HG02610 (cell line): ENCODE measurements around the gene ERCC8.
"Not testable (repeated sequence)": the region's sequence is repeated elsewhere in the genome, so short reads cannot be mapped to it uniquely, and the experiment has no call there.

Experiments
- ATAC-seq: cut with Tn5 transposase; IDR thresholded peaks from one replicate; pipeline ENCODE4 v1.9.1; 2021; ENCODE audit warnings: mild to moderate bottlenecking, moderate library complexity; ENCODE audit not compliant: unreplicated experiment

ERCC8 gene

GRCh38 chr5:60918466-60918865, 26.4 kb downstream of the ERCC8 start:
- ATAC-seq = no peak

- ATAC-seq = no peak
Observed at GRCh38 chr5:60916646-60917045, 28.2 kb downstream of the ERCC8 start.

- ATAC-seq = no peak
Observed at GRCh38 chr5:60903356-60903755, 41.5 kb downstream of the ERCC8 start.

- no peak for ATAC-seq
Observed at GRCh38 chr5:60896991-60897390, 47.9 kb downstream of the ERCC8 start.

GRCh38 chr5:60893521-60893920, 51.3 kb downstream of the ERCC8 start:
- ATAC-seq = no peak

- no peak for ATAC-seq
Observed at GRCh38 chr5:60891667-60892066, 53.2 kb downstream of the ERCC8 start.

DNA sequence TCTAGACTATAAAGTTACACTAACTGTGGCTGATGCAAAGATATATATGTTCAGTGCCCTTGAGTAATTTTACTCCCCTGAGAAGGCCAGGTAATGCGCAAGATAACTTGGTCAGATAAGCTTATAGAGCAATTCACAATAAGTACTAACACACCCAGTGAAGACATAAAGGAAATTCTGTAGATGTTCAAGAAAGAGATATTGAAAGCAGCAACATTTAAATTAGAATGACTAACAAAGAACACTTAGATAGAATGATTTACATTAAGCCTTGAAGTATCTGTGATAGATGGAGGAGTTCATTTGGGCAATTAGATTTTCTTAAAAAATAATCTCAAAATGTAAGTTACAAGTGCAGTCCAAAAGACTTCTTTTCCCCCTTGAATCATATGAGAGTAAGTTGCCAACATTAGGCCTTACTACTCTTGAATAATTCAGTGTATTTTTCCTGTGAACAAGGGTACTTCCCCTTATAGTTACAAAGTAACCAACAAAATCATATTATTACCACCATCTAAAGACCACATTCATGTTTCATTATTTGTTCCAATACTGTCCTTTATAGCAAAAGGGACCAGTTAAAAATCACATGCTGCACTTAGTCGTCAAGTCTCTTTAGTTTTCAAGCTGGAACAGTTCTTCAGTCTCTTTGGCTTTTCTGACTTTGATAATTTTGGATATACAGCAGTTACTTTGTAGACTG, 56.4 kb downstream of the ERCC8 start:
- no peak for ATAC-seq

GRCh38 chr5:60887746-60888145, 57.1 kb downstream of the ERCC8 start:
- no peak for ATAC-seq

DNA sequence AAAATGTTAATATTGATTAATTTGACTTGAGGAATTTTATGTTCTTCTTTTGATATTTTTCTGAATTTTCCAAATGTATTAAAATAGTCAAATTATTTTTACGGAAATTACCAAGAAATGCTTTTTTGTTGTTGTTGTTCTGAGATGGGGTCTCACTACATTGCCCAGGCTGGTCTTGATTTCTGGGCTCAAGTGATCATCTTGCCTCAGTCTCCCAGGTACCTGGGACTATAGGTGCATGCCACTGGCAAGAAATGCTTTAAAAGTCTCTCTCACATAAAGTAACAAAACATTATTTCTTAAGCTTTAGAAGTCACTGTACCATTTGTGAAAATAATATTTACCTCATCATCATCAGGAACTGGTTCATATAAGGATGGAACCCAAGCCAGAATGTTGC, 57.8 kb downstream of the ERCC8 start:
- ATAC-seq = no peak

DNA sequence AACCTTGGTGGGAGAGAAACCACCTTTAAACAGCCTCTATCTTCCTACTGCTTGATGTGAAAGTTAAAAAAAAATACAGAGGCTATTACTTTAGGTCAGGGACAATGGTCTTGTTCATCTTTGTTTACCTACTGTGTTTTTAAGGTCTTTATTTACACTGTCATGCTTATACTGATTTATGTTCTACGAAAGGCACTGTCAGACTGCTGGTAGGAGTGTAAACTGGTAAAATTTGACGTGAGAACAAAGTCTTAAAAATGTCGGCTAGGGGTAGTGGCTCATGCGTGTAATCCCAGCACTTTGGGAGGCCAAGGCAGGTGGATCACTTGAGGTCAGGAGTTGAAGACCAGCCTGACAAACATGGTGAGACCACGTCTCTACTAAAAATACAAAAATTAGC, 58.7 kb downstream of the ERCC8 start:
- no peak for ATAC-seq

GRCh38 chr5:60883229-60883628, 61.6 kb downstream of the ERCC8 start:
- ATAC-seq = no peak

GRCh38 chr5:60872892-60873291, 72.0 kb downstream of the ERCC8 start:
- no peak for ATAC-seq

DNA sequence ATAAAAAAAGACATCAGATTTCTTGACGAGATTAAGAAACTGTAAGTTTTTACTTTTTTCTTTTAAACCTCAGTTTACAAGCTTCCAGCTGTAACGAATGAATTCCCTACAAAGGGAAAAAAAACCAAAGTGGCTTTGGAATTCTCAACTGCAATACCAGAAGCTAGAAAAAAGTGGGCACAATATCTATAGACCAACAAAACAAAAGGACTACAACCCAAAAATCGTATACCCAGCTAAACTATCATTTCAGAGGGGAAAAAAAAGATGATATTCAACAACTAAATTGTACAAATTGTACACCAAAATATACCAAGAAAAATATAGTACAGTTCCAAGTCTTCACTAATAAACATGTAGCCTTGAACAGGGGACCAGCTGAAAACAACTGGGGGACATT, 74.0 kb downstream of the ERCC8 start:
- ATAC-seq = no peak

- ATAC-seq = not testable (repeated sequence)
Observed at GRCh38 chr5:60860572-60860971, 84.3 kb downstream of the ERCC8 start.

DNA sequence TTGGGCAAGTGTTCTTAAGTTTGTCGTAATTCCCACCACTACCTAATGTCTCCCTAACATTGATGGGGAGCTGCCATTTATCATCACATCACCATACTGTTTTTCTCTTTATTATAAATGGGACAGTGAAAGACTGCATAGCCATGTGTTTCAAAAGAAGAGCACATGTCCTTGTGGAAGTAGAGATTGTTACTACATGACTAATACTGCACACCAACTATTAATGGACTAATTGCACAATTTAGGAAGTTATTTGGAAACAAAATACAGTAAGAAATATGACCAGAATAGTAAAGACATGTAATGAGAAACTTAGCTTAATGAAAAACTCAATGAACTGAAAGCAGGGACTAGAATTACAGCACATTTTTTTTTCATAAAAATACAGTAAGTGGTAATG, 88.8 kb downstream of the ERCC8 start:
- no peak for ATAC-seq

GRCh38 chr5:60852940-60853339, 91.9 kb downstream of the ERCC8 start:
- ATAC-seq = no peak

GRCh38 chr5:60852317-60852716, 92.6 kb downstream of the ERCC8 start:
- ATAC-seq = no peak

DNA sequence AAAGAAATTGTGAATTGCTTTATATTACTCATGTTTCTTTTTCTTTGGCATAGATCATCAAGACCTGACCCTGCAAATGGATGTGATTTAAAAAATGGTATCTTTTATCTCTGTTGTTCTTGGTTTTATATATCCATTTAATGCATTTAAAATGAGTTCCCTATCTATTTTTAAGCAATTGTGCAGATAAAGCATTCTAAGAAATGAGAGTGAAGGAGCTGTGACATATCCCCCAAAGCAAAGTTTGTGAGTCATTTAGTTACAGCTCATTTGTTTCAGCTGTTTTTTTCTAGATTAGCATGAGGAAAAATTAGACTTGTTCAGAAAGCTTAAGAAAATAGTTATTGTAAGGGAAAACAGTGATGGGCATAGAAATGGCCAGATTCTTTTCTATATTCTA, 93.2 kb downstream of the ERCC8 start:
- no peak for ATAC-seq

GRCh38 chr5:60846298-60846697, 98.6 kb downstream of the ERCC8 start:
- ATAC-seq = no peak

- ATAC-seq = peak; percentile 96
Observed at GRCh38 chr5:60843936-60844905, 100.6 kb downstream of the ERCC8 start, which contains the start of gene ELOVL7. ELOVL7 (minus strand) TSS chr5:60844269; CDS start chr5:60787397, 56,872 bp downstream.

DNA sequence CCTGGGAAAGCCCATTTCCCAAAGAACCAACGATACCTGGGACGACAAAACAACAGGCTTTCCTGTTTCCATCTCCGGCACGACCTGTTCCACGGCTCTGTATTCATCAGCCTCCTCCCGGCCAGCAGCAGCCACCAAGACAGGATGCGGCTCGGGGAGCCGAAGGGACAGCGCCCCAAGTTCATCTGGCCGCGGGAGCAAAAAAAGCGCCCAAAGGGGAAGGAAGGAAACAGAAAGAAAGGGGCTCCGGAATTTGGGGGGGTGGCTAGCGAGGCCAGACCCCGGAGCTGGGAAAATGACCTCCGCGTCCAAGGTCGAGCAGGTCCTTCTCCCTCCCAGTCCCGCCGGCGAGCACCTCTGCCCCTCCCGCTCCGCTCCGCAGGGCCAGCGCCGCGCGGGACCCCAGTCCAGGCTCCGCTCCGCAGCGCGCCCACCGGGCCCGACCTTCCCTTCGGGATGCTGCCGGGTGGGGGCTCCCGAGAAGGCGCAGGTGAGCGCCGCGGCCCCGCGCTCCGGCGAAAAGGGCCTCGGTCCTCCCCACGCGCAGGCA, 101.4 kb downstream of the ERCC8 start:
- peak; percentile 17 for ATAC-seq
